Uterus (tissue), 4 donors: Measurements from ENCODE around the gene TM4SF20. TPM values are rescaled to one million over a fixed set of nuclear protein-coding genes. Genes with fewer than 3 reads are reported as not detected.

Experiments used
- DNase-seq, 2 donors: peaks; one replicate each; pipeline ENCODE4 v3.0.0-alpha.2; 2019 to 2020
- H3K27ac ChIP-seq, 2 donors: fragments of 200-600 bp; sonication (generic); 1 replicate in 1 of 2; 2 replicates in 1 of 2; pipeline ENCODE4 v1.5.1; 2016 to 2018
- H3K27me3 ChIP-seq, 2 donors: fragments of 200-600 bp; sonication (generic); one replicate each; pipeline ENCODE4 v1.5.1; 2018 to 2019; ENCODE audit warnings: control low read depth in 1 of 2
- H3K36me3 ChIP-seq, 2 donors: fragments of 200-600 bp; sonication (generic); one replicate each; pipeline ENCODE4 v1.5.1; 2019; ENCODE audit warnings: control low read depth in 1 of 2
- H3K4me1 ChIP-seq, 2 donors: fragments of 200-600 bp; sonication (generic); one replicate each; pipeline ENCODE4 v1.5.1; 2018 to 2019; ENCODE audit warnings: control low read depth in 1 of 2
- H3K4me3 ChIP-seq, 2 donors: fragments of 200-600 bp; sonication (generic); 1 replicate in 1 of 2; 2 replicates in 1 of 2; pipeline ENCODE4 v1.5.1; 2018 to 2019; ENCODE audit warnings: mild to moderate bottlenecking in 1 of 2
- H3K9me3 ChIP-seq, 2 donors: fragments of 200-600 bp; sonication (generic); one replicate each; pipeline ENCODE4 v1.5.1; 2019; ENCODE audit warnings: control low read depth in 1 of 2
- CTCF ChIP-seq, 4 experiments: fragments of 200-600 bp in 2 of 4; fragments of 450-650 bp in 2 of 4; sonication (generic) in 2 of 4; IDR thresholded peaks; one replicate each; pipeline ENCODE4 v1.5.1; 2016 to 2019; ENCODE audit warnings: antibody characterized with exemption in 4 of 4, mild to moderate bottlenecking in 2 of 4, moderate library complexity in 1 of 4
- POLR2A ChIP-seq, 2 donors: fragments of 450-650 bp; IDR thresholded peaks; one replicate each; pipeline ENCODE4 v1.6.1; 2016; ENCODE audit warnings: antibody characterized with exemption in 2 of 2, mild to moderate bottlenecking in 1 of 2, moderate library complexity in 1 of 2
- intact Hi-C: fragments of 100-400 bp; cut with DNase I; formaldehyde crosslinking; loops from one replicate; pipeline ENCODE4 v1.15.1; 2023; ENCODE audit warnings: low total_unique reads
- total RNA-seq, 4 donors: library from RNA; depleted of rRNA in 3 of 4; stranded (reverse); fragments of >200 nt in 3 of 4; gene quantifications; one replicate each; pipeline versions ENCODE4 v1.1.0 to v1.2.4, GENCODE V29; 2014 to 2023
- donor health status: DM: yes; HTN: yes; CAD: no.

TM4SF20 gene
- total RNA-seq, 4 donors from 2014 or later = not detected

- no peaks in the 10 kb centered on the region for H3K9me3 ChIP-seq
- no peaks in the 10 kb centered on the region for H3K27me3 ChIP-seq
- DNase-seq = no peak
- no peaks in the 10 kb centered on the region for H3K36me3 ChIP-seq
- no peak overlapping the region for H3K4me3 ChIP-seq
- TF ChIP-seq CTCF (IDR thresholded peaks at IDR 0.05) = no peak
- no peak for TF ChIP-seq POLR2A (IDR thresholded peaks at IDR 0.05)
- H3K4me1 ChIP-seq = no peaks in the 10 kb centered on the region
- intact Hi-C loops = no loop called here
- H3K27ac ChIP-seq = no peak overlapping the region
Measured at GRCh38 chr2:227416701-227417100, 37.6 kb upstream of the TM4SF20 start.

- Histone ChIP-seq H3K4me1 (no peaks in the 10 kb centered on the region), H3K27me3 (no peaks in the 10 kb centered on the region), H3K27ac (no peak overlapping the region), H3K9me3 (no peaks in the 10 kb centered on the region), H3K36me3 (no peaks in the 10 kb centered on the region), H3K4me3 (no peak overlapping the region)
- intact Hi-C loops = no loop called here
- no peak for TF ChIP-seq POLR2A (IDR thresholded peaks at IDR 0.05)
- no peak for TF ChIP-seq CTCF (IDR thresholded peaks at IDR 0.05)
- DNase-seq = no peak
Measured at GRCh38 chr2:227415538-227416424, 36.7 kb upstream of the TM4SF20 start.

GRCh38 chr2:227414846-227415245 is 35.7 kb upstream of the TM4SF20 start:
- Histone ChIP-seq H3K27ac (no peak overlapping the region), H3K9me3 (no peaks in the 10 kb centered on the region), H3K27me3 (no peaks in the 10 kb centered on the region), H3K36me3 (no peaks in the 10 kb centered on the region), H3K4me3 (no peak overlapping the region), H3K4me1 (no peaks in the 10 kb centered on the region)
- no peak for TF ChIP-seq CTCF (IDR thresholded peaks at IDR 0.05)
- no peak for DNase-seq
- intact Hi-C loops = no loop called here

- TF ChIP-seq POLR2A (IDR thresholded peaks at IDR 0.05) (no peak), CTCF (IDR thresholded peaks at IDR 0.05) (no peak)
- H3K9me3 ChIP-seq = no peaks in the 10 kb centered on the region
- no peaks in the 10 kb centered on the region for H3K27me3 ChIP-seq
- H3K4me1 ChIP-seq = no peaks in the 10 kb centered on the region
- intact Hi-C loops = no loop called here
- no peaks in the 10 kb centered on the region for H3K36me3 ChIP-seq
- no peak for DNase-seq
- H3K4me3 ChIP-seq = no peak overlapping the region
- H3K27ac ChIP-seq = no peak overlapping the region
Measured at GRCh38 chr2:227413371-227413770, 34.3 kb upstream of the TM4SF20 start.

- intact Hi-C loops = no loop called here
- H3K27ac ChIP-seq = no peak overlapping the region
- H3K9me3 ChIP-seq = no peaks in the 10 kb centered on the region
- no peaks in the 10 kb centered on the region for H3K36me3 ChIP-seq
- H3K27me3 ChIP-seq = no peaks in the 10 kb centered on the region
- TF ChIP-seq POLR2A (IDR thresholded peaks at IDR 0.05) = no peak
- TF ChIP-seq CTCF (IDR thresholded peaks at IDR 0.05) = no peak
- no peak for DNase-seq
- H3K4me3 ChIP-seq = no peak overlapping the region
- H3K4me1 ChIP-seq = no peaks in the 10 kb centered on the region
Measured at GRCh38 chr2:227412877-227413276, 33.8 kb upstream of the TM4SF20 start.
